Neural cell (in vitro differentiated cells): ENCODE measurements around the gene UBE2K.

Source experiments
- CTCF ChIP-seq: fragments of 450-650 bp; IDR thresholded peaks from 2 replicates; pipeline ENCODE4 v1.5.1; 2014; ENCODE audit warnings: antibody characterized with exemption, mild to moderate bottlenecking, moderate library complexity; ENCODE audit not compliant: poor library complexity, severe bottlenecking
- EP300 ChIP-seq: fragments of 450-650 bp; conservative IDR thresholded peaks from 2 replicates; pipeline ENCODE4 v1.6.1; 2014; ENCODE audit warnings: antibody characterized with exemption, mild to moderate bottlenecking, moderate library complexity; ENCODE audit not compliant: poor library complexity, severe bottlenecking
- POLR2AphosphoS5 ChIP-seq: IDR thresholded peaks from 2 replicates; pipeline ENCODE4 v1.6.1; 2012
- TAF1 ChIP-seq: IDR thresholded peaks from 2 replicates; pipeline ENCODE4 v1.6.1; 2012; ENCODE audit warnings: low read depth
- TF ChIP-seq, protein P1 (sequence below): IDR thresholded peaks from 2 replicates; pipeline ENCODE4 v1.6.1; 2012; ENCODE audit warnings: borderline replicate concordance

DNA sequence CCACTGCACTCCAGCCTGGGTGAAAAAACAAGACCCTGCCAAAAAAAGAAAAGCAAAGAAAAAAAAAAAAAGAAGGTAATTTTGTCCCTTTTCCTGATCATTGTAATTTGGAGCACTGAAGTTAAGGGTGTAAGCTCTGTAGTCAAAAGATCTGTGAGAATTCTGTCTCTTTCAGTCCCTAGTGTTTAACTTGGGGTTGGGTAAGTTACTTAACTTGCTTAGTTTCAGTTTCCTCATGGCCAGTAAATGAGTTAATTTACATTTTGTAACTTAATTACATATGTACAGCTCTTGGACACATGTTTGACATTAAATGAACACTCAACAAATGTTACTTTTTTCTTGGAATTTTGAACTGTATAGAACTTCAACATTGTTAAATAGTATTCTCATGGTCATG, 10.9 kb upstream of the UBE2K start:
- TF ChIP-seq CTCF (no peak), TAF1 (no peak), EP300 (no peak), POLR2AphosphoS5 (no peak)
- TF ChIP-seq, protein P1, sequence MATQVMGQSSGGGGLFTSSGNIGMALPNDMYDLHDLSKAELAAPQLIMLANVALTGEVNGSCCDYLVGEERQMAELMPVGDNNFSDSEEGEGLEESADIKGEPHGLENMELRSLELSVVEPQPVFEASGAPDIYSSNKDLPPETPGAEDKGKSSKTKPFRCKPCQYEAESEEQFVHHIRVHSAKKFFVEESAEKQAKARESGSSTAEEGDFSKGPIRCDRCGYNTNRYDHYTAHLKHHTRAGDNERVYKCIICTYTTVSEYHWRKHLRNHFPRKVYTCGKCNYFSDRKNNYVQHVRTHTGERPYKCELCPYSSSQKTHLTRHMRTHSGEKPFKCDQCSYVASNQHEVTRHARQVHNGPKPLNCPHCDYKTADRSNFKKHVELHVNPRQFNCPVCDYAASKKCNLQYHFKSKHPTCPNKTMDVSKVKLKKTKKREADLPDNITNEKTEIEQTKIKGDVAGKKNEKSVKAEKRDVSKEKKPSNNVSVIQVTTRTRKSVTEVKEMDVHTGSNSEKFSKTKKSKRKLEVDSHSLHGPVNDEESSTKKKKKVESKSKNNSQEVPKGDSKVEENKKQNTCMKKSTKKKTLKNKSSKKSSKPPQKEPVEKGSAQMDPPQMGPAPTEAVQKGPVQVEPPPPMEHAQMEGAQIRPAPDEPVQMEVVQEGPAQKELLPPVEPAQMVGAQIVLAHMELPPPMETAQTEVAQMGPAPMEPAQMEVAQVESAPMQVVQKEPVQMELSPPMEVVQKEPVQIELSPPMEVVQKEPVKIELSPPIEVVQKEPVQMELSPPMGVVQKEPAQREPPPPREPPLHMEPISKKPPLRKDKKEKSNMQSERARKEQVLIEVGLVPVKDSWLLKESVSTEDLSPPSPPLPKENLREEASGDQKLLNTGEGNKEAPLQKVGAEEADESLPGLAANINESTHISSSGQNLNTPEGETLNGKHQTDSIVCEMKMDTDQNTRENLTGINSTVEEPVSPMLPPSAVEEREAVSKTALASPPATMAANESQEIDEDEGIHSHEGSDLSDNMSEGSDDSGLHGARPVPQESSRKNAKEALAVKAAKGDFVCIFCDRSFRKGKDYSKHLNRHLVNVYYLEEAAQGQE: no peak
